ENCODE results near the gene UBE2H.
"Not testable (repeated sequence)": the region's sequence is repeated elsewhere in the genome, so short reads cannot be mapped to it uniquely, and the experiment has no call there.

Gene UBE2H

GRCh38 chr7:129845972-129846327, 106.8 kb downstream of the UBE2H start:
- no peak for DNase-seq (ENCODE audit: extremely low read depth in 1 of 2, low read depth in 1 of 2)

GRCh38 chr7:129845178-129845971, 107.4 kb downstream of the UBE2H start:
- no peak for DNase-seq (ENCODE audit: extremely low read depth in 1 of 2, low read depth in 1 of 2)

DNA sequence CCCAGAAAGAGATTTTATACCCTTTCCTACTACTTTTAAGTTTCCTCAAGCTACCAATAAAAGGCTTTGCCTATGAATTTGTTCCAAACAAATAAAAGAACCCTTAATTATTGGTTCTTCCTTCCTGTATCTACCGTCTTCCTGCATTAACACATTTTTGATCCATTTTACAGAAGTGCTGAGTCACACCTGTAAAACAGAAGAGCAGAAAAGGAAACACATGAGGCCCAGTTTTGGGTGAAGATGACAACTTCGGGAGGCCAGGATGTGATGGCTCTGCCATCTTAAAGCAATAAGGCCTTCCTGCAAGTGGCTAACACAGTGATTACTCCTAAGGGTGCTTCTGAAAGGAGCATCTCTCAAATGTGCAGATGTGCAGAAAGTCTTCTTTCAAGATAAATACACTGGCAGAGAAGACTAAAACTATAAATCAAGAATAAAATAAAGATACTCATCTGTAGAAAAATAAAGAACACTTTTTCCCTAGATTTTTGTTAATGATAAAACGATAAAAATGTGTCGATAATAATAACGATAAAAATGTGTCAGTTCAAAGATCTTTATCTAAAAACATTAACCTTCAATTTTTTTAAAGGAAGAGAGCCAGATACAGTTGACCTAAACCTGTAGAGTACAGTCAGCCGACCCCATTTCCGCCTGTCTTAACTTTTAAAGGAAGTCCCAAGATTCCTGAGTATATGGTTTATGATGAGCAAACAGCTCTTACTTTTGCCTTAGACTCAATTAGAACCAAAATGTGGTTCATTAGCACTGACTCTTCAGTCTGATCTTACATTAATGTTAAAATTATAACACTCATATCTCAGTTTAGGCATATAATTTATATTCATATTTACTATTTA, 108.6 kb downstream of the UBE2H start:
- DNase-seq (ENCODE audit: extremely low read depth in 1 of 2, low read depth in 1 of 2): no peak

- DNase-seq (ENCODE audit: extremely low read depth in 1 of 2, low read depth in 1 of 2): no peak
These were observed 109.3 kb downstream of the UBE2H start for GRCh38 chr7:129843365-129843898.

DNA sequence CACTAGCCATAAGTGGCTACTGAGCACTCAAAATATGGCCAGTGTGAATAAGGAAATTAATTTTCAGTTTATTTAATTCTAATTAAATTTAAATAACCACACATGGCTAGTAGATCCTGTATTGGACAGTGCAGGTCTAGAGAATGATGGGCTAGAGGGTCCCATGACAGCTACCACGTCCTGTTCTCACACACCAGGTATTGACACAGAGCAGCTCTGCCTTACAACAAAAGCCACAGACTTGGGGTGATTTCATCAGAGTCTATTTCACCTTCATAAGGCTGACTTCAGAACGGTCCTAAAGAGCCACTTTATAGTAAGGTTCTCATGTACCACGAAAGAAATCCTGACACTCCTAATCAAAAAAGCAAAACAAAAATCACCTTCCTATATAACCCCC, 111.3 kb downstream of the UBE2H start:
- no peak for DNase-seq (ENCODE audit: extremely low read depth in 1 of 2, low read depth in 1 of 2)

DNA sequence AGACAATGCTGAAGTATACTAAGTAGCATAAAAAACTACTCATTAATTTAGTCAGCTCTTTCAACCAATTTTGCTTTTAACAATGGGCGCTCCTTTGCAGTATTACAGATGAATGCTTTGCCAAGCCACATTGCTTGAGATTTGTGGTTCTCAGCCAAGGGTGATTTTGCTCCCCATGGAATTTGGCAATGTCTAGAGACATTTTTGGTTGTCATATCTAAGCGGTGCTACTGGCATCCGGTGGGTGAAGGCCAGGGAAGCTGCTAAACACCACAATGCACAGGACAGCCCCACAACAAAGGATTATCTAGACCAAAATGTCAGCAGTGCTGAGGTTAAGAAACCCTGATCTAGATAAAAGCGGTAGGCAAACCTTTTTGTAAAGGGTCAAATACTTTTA, 112.0 kb downstream of the UBE2H start:
- DNase-seq (ENCODE audit: extremely low read depth in 1 of 2, low read depth in 1 of 2): no peak

GRCh38 chr7:129836983-129837382, 115.8 kb downstream of the UBE2H start:
- no peak for DNase-seq (ENCODE audit: extremely low read depth in 1 of 2, low read depth in 1 of 2)

GRCh38 chr7:129835569-129835968, 117.2 kb downstream of the UBE2H start:
- no peak for DNase-seq (ENCODE audit: extremely low read depth in 1 of 2, low read depth in 1 of 2)

- DNase-seq (ENCODE audit: extremely low read depth in 1 of 2, low read depth in 1 of 2): not testable (repeated sequence)
These were observed 119.4 kb downstream of the UBE2H start for GRCh38 chr7:129833353-129833752.

GRCh38 chr7:129832701-129833227, 120.0 kb downstream of the UBE2H start:
- DNase-seq (ENCODE audit: extremely low read depth in 1 of 2, low read depth in 1 of 2): no peak

DNA sequence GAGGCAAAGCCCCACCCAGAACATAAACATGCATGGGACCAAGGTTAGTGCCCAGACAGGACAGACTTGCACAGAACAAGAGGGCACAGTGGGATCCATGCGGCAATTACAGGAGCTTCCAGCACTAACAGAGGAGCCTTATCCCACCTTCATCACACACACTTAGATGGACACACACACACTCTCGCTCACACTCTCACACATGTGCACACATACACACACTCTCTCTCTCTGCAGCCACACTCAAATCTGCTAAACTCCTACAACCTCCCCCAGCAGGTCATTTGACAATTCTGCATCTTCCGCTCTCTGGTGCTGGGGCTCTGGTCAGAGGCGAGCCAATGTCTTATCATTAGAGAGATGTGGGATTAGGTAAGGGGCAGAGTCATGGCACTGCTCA, 120.5 kb downstream of the UBE2H start:
- DNase-seq (ENCODE audit: extremely low read depth in 1 of 2, low read depth in 1 of 2): no peak

DNA sequence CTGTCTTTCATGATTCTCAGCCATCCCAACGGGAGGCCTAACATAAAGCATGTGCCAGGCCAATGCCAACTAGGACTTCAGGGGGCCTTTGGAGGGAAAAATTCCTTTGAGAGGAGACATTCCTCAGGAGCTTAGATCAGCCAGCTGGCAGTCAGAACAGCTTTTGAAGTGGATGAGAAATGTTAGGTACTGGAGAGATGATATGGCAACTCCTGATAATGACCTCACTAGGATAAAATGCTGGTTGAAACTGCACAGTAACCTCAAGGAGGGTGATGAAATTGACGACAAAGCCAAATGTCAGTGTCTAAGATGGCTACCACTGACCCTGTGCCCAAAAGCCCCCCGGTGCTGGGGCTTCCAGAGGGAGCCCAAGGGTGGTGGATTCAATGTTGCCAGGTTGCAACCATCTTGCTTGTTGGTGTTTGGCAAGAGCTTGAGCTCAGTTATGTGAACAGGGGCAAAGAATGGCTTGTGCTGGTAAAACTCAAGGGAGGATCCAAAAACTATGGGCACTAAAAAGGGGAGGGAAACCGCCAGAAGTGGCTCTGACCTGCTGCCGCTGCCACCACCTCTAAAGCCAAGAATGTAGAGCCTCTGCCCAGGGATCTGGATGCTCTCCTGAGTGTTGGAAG, 121.2 kb downstream of the UBE2H start:
- no peak for DNase-seq (ENCODE audit: extremely low read depth in 1 of 2, low read depth in 1 of 2)

GRCh38 chr7:129830949-129831348, 121.8 kb downstream of the UBE2H start:
- no peak for DNase-seq (ENCODE audit: extremely low read depth in 1 of 2, low read depth in 1 of 2)

DNA sequence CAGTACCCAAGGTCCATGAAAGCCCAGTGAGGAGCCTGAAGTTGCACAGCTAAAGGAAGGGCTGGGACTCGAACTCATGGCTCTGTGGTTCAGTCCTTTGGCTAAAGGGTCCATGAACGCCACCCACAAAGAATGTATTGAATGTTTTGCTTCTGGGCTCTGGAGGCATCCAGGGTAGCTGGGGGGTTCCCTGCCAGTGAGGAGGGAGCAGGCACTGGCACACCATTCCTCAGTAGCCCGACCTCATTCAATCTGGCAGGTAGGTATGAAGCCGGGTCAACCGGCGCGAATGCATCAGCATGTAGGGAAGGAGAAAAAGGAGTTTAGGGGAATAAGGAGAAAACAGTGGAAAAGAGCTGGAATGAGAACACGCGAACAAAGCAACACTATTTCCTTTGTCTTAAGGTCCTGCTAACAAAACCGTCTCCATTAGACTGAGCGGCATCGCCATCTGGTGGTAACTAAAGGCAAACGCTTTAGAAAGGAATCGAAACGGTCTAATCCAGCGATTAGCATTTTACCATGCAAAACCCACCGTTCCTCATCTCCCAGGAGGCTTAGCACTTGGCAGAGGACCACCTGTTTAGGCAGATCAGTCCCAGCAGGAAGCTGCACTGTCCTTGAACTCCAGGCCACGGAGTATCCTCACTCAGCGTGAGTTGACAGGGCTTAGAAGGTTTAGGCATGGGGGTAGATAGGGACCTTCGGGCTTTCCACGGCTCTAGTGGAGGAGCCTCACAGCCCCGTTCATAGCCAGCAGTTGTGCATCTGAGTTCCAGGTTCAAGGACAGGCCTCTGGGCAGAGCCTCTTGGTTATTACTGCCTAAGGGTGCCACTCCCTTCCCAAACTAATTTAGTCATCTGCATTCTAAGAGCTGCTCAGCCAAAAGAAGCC, 122.8 kb downstream of the UBE2H start:
- DNase-seq (ENCODE audit: extremely low read depth in 1 of 2, low read depth in 1 of 2): peak in 1 of 2 donors; percentile 27

GRCh38 chr7:129828989-129829736, 123.6 kb downstream of the UBE2H start:
- DNase-seq (ENCODE audit: extremely low read depth in 1 of 2, low read depth in 1 of 2): peak in 1 of 2 donors; percentile 53

- DNase-seq (ENCODE audit: extremely low read depth in 1 of 2, low read depth in 1 of 2): no peak
These were observed 124.5 kb downstream of the UBE2H start for GRCh38 chr7:129828078-129828762.

- no peak for DNase-seq (ENCODE audit: extremely low read depth in 1 of 2, low read depth in 1 of 2)
These were observed 125.2 kb downstream of the UBE2H start for GRCh38 chr7:129827467-129827990.

DNA sequence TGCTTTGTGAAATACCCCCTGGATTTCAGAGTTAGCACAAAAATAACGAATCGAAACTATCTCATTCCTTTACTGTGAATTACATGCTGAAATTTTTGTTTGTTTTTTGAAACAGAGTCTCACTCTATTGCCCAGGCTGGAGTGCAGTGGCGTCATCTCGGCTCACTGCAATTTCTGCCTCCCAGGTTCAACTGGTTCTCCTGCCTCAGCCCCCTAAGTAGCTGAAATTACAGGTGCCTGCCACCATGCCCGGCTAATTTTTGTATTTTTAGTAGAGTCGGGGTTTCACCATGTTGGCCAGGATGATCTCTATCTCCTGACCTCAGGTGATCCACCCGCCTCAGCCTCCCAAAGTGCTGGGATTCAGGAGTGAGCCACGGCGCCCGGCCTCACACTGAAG, 125.9 kb downstream of the UBE2H start:
- not testable (repeated sequence) for DNase-seq (ENCODE audit: extremely low read depth in 1 of 2, low read depth in 1 of 2)
